HG02571 (cell line): ENCODE measurements around the gene SERPINE1.

Experiments used
- ATAC-seq: cut with Tn5 transposase; IDR thresholded peaks from one replicate; pipeline ENCODE4 v1.9.1; 2021; ENCODE audit warnings: mild to moderate bottlenecking, moderate library complexity; ENCODE audit not compliant: unreplicated experiment

The SERPINE1 gene

DNA sequence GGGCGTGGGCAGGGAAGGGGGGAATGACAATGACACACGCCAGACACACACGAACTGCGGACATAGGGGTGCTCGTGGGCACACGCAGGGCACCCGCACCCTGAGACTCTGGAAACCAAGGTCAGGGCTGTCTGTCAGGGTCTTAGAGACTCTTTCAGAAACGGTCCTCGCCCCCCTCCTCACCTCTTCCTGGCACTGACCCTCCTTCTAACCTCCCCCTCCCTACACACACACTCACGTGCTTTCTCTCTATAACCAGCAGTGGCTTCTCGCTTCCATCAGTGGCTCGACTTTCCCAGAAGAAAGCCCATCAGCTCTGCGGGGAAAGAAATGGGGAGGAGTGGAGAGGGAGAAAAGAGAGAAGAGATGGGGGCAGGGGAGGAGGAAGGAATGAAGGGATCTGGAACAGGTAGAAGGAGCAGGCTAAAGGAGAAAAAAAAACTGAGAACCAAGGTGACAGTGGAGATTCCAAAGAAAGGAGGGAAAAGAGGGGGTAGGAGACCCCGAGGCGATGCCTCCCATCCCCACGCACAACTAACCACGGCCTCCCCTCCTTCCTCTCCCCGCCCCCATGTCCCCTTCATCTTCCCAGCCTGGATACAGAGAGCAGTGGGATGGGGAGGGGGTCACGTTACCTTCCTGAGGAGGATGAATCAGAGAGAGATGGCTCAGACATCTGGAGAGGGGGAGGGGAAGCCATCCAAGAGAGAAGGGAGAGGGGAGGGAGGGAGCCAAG lies 40.2 kb downstream of the SERPINE1 start:
- ATAC-seq = no peak

DNA sequence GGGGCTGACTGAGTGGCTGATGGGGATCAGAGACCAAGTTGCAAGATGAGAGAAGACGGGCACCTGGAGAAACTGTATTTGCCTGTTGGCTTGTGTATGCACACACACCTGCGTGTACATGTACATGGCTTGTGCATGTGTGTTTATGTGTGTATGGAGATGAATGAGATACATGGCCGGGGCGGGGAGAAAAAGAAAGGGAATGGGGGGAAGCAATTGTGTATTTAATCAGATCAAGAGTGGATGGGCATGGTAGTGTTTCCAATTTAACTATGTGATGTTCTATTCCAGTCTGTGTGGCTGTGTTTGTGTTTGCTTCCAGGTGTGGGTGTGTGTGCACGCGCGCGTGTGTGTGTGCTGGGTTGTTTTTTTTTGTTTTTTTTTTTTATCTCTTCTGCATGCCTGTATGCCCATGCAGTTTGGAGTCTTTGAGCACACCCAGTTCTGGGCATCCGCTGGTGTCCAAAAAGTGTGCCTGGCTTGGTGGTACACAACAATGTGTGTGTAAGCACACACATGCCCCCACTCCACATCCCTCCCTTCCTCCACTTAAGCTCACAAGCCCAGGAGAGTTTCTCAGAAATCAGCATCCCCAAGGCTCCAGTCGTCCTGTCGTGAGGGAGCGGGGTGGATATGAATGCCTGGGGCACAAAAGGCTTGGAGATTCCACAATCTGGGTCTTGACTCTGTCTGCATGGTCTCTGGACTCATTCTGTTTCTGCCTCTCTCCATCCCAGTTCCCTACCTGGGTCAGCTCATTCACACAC lies 40.9 kb downstream of the SERPINE1 start:
- no peak for ATAC-seq

DNA sequence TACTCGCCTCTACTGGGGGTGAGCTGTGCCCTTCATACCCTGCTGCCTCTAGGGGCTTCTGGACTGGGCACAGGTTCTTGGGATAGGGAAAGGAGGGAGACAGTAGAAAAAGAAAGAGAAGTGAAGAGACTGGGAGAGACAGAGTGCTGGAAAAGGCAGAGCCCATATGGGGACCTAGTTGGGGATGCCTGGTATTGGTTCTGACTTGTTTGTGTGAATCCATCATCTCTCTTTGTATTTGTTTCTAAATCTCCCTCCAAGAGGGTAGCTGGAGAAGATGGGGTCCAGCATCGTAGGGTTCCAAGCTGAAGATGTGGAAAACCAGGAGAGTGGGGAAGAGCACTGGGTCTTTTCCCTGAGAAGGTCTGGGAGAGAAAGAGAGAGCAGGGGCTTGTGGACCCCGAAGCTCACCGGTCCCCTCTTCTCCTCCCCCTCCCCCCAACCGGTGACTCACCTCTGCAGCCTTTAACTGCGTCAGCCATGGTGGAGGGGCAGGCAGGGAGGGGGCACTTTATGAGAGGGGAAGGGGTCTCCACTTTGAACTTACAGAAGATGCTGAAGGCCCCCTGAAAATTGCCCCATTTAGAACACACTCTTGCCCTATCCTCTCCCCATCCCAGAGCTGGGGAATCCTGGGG lies 41.6 kb downstream of the SERPINE1 start:
- ATAC-seq = no peak

DNA sequence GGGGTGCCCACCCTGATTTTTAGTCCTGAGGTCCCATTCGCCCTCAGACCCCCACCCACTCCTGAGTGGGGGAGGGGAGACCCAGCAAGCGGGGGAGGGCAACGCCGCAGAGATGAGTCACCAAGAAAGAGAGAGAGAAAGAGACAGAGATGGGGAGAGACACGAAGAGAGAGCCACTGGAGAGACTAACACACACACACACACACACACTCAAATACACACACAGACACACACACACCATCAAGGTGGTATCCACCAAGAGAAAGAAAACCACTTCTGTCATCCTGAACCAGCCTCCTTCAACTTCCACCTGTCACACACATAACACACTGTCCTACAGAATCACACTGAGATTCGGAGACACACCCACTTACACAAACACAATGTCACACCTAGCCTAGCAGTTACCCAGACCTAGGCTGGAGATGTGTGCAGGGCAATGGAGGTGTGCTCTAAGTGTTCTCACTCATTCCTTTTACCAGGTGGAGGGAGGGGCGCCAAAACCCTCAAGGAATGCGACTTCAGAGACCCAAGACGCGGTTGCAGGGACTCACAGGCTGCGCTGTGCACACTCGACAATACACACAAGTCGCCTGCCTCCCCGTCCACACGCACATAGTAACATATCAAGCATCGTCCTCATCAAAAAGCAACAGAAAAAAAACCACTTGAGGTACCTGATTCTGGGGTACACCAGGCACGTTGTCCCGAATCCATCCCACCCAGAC lies 42.4 kb downstream of the SERPINE1 start:
- no peak for ATAC-seq

DNA sequence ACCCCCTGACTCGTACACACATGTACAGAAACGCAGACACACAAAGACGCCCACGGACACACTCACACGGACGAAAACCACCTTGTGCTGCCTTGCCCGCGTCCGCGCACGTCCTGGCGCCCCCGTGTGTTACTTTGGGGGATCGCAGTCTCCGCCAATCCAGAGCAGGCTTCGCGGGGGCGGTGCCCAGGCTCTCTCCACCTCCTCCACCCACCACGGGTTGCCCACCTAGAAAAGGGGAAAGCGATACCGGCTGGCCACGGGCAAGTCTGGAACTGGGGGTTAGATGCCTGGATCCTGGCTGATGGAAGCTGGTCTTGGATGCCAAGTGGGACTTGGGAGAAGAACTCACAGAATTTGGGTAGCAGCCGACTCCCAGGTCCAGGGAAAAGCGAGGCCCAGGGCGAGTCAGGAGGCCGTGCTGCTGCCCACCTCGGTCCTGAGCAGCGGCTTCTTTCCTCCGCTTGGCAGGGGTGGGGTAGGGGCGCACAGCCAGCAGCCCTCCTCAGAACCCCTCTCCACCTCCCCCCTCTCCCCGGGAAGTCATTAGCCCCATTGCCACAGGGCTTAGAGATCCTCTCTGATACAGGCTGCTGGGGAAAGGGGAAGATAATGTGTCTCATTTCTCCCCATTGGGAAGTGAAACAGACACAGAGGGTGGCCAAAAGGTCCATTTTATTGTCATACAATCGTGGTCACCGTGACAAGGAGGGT lies 43.1 kb downstream of the SERPINE1 start:
- ATAC-seq = no peak

DNA sequence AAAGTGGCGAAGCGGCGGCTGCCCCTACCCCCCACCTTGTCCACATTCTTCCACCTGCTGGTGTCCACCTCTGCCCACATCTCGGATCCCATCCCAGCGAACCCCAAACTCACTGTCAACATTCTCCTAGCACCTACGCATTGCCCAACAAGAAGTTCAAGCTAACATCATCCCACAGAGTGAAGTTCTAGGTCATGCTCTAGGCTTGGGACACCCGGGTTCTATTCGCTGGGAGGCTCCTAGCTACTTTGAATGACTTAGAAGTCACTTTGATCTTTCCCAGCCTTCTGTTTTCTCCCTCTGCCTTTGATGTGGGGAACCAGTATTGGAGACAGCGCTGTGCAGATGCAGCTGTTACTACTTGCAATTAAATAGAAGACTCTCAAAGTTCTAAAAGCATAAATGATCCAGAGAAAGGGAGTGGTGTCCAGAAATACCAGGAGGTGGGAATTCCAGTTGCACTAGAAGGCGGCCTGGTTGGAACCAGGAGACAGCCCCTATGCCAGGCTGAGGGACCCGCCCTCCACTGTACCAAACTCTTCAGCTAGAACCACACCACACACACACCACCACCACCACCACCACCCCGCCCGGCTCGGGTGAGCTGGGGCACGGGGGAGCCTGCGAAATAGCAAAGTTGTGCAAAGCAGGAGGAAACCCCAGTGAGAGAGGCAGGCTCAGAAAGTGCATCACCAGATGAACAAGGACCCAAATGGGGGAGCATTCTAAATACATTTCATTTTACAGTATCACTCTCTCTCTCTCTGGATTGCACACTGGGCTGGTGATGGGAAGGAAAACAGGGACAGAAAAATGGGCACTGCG lies 43.9 kb downstream of the SERPINE1 start:
- no peak for ATAC-seq

DNA sequence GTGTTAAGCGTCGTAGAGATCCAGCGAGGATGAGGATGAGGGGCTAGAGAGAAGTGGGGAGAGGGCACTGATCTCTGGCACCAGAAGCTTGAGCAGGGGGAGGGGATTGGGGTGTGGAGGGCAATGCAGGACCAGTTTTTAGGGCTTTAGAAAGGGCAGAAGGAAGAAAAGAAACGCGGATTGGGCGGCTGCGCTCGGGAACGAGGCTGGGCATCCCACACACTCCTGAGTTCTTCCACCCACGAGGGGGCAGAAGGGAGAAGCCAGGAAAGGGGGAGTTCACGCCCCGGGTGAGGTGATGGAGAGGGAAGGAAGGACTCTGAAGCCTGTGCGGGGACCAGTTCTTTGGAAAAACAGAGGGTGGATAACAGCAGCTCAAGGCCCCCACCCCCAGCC lies 44.5 kb downstream of the SERPINE1 start:
- no peak for ATAC-seq

DNA sequence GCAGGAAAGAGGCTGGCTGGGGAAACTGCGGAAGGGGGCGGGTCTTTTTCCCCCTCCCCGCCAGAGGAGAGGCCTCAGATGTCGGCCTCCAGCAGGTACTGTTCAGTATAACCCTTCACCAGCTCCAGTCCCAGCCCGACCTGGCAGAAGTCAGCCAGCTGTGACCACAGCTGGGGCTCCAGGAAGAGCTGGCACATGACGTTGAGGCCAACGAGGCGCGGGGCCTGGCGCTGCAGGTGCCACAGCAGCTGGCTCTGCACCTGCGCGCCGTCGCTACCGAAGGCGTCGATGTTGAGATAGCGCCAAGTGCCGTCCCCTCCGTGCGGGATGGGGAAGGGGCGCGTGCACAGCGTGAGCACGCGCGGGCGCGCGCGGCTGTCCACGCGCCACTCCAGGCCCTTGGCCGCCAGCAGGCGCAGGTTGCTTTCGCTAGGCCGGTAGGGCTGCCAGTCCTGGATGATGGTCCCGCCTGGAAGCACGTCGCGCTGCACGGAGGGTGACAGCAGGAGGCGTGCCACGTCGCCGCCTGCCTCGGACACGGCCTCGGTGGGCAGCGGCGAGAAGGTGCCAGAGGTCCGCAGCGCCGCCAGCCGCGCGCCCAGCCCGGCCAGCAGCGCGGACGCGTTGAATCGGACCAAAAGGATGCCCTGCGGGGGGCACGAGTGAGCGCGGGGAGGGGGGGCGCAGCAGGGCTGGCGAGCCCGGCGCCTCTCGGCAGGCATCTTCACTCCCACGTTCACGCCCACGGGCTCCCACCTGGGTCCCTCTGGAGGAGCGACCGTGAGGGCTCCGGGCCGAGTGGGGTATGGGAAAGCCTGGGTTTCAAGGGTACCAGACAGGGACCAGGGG lies 45.3 kb downstream of the SERPINE1 start:
- no peak for ATAC-seq

DNA sequence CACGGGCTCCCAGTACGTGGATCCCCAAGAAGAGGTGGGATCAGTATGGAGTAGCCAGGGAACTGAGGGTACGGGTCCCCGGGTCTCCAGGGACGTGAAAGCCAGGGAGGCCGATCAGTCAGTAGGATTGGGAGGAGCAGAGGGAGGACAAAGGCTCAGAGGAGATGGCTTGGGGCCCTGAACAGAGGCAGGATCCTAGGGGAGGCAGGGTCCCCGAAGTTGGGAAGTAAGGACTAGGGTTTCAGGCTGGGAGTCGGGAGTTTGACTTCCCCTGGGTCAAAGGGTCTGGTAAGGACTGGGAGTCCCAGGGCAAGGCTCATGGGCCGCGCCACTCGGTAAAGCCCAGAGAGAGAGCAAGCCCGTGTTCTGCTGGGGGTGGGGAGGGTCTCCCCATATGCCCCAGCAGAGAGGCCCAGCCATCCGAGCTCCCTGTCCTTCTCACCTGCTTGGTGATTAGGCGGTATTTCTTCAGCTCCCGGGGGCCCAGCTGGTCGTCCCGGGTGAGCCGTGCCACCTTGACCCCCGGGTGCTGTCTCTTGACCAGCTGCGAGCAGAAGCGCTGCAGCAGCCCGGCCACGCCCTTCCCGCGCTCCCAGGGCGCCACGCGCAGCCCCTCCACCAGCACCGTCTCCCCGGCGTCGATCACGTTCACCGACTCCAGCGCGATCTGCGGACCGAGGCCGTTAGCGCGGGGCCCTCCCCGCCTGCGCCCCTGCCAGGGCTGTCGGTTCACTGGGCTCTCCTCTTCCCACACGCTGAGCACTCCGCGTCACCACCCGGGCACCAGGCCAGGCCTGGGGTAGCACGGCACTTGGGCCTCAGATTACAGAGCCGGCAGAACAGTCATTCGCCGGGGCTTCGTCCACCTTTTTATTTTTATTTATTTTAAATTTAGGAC lies 46.2 kb downstream of the SERPINE1 start:
- no peak for ATAC-seq

DNA sequence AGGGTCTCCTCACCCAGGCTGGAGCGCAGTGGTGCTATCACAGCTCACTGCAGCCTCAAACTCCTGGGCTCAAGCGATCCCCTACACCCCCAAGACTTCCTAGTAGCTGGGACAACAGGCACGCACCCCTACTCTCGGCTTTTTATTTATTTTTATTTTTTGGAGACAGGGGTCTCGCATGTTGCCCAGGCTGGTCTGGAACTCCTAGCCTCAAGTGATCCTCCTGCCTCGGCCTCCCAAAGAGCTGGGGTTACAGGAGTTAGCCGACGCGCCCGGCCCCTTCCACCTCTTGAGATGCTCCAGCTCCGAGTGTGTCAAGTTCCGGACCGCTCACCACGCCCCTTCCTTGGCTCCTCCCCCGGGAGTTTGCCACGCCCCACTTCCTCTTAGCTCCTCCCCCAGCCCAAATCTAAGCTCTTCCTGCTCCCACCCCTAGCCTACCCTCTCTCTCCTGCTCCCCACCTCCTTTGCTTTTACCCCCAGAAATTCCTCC lies 46.9 kb downstream of the SERPINE1 start:
- no peak for ATAC-seq

DNA sequence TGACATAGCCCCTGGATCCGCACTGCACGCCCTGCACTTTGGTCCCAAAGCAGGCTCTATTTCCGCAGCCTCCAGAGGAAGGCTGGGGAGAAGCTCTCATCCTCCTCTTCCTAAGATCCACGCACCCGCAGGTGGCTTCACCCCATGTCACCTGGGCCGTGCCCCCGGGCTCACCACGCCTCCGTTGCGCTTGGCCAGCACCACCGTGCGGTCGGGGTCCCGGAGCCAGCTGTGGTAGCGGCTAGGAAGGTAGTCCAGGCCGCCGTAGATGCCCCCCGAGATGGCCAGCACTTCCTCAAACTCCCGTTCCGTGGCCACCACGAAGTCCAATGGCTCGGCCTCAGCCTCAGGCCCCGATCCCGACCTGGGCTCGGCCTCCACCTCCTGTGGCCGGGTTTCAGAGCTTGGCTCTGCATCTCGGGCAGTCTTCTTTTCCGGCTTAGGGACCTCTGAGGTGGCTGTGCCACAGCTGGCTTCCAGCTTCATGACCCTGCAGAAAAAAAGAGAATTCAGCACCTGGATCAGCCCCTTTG lies 47.5 kb downstream of the SERPINE1 start:
- no peak for ATAC-seq

DNA sequence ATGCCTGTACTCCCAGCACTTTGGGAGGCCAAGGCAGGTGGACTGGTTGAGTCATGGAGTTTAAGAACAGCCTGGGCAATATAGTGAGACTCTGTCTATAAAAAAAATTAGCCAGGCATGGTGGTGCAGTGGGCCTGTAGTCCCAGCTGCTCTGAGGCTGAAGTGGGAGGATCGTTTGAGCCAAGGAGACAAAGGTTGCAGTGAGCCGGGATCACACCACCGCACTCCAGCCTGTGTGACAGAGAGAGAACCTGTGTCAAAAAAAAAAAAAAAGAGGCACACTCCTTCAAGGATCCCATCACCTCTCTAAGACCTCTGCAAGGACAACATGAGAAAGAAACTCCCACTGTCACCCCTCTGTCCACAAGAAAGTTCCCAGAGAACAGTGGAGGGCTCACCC lies 48.8 kb downstream of the SERPINE1 start:
- no peak for ATAC-seq

DNA sequence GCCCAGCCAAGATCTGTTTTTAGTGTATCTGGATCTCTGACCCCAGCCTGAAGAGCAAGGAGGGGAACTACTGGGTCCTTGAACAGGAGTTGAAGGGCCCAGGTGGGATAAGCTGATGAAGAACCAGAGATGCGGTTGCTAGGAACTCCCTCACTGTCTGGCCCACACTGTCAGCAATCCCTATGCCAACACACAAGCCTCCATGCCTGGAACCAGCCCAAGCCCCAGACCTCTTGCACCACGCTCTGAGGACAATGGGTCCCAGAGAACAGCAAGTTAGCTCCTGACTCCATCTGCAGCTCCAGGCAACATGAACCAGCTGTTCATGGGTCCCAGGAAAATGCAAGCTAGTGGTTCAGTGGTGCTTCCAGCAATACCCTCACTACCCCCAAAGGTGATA lies 50.7 kb downstream of the SERPINE1 start:
- no peak for ATAC-seq

DNA sequence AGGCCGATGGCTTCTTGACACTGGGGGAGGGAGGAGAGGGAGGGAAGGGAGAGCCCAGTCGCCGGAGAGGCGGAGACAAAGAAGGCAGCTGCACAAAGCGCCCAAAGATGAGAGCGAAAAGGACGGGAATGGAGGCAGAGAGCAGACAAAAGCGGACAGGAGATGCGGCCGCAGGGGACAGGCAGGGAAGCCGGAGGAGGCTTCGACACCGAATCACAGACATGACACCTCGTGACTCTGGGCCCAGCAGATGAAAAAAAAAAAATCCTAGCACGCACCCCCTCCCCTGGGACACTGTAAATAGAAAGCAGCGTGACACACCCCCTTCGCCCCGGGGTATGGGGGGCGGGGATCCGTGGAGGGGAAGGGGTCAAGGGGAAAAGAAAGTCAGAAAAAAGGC lies 52.2 kb downstream of the SERPINE1 start:
- no peak for ATAC-seq

DNA sequence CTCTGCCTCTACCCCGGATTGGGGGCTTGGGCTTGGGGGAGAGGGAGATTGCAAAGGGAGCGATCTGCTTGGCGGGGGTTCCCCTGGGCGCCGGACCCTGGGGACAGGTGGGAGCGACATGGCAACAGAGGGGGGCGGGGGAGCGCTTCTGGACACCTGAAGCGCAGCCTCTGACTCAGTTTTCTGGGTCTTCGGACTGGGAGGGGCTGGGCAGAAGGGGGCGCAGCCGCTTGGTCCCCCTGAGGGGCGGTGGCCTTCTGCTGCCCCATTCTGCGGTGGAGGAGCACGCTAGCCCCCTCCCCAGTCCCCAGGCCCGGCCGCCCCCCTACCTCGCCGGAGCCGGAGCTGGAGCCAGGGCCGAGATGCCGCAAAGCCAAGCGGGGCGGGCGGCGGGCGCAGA lies 52.8 kb downstream of the SERPINE1 start:
- no peak for ATAC-seq

DNA sequence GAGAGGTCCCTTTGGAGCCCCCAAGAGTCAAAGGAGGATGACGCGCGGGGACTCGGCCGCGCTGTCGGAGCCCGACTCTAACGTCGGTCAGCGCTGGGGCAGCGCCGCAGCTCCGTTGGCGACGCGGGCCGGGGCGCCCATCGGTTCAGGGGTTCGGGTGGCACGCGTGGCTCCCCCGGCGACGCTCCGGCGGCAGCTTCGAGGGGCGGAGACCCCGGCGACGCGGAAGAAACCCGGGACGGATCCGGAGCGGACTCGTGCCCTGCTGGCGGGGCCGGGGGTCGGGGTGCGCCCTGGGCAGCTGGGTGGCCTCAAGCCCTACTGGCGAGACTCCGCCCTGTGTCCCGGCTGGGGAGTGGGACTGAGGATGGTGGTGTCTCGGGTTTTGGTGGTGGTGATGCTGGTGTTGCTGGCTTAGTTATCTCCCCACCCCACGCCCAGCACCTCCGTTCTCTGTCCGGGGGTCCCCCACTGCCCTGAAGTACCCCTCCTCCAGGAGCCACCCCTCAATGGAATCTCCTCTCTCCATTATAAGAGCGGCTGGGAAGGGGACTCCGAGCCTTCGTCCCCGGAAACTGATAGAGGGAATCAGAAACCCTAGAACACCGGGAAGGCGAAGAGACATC lies 53.3 kb downstream of the SERPINE1 start, which contains the start of gene NAT16:
Gene NAT16, minus strand, starts transcription at position 164 of the 626 bp plus-strand sequence. CDS start 5,486 bp downstream, outside the sequence.
- ATAC-seq = no peak
